ENCODE measurements around the gene RPL13A. TPM values are rescaled to one million over a fixed set of nuclear protein-coding genes. Genes with fewer than 3 reads are reported as not detected.

Gene RPL13A
- total RNA-seq, 2 donors from 2014 or later = 765 to 1,868 TPM

DNA sequence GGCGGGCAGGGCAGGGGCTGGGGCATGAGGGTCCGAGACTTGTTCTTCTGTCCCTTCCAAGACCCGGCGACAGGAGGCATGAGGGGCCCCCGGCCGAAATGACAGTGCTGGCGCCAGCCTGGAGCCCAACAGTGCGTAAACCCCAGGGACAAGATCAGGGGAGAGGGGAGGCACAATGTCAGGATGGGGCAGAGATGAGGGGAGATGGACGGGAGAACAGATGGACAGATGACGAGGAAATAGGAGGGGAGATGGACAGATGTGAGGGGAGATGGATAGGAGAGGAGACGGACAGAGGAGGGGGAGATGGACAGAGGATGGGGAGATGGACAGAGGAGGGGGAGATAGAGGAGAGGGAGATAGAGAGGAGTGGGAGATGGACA lies 12.9 kb upstream of the RPL13A start:
- H3K27me3 ChIP-seq = no peaks in the 10 kb centered on the region
- no peak for DNase-seq (ENCODE audit: low spot score)
- H3K4me1 ChIP-seq = peaks cover 0 to 38% of the 10 kb centered on the region in 2 donors
- peak overlapping the region; percentile 83 to 90 for H3K27ac ChIP-seq
- TF ChIP-seq, protein P1, sequence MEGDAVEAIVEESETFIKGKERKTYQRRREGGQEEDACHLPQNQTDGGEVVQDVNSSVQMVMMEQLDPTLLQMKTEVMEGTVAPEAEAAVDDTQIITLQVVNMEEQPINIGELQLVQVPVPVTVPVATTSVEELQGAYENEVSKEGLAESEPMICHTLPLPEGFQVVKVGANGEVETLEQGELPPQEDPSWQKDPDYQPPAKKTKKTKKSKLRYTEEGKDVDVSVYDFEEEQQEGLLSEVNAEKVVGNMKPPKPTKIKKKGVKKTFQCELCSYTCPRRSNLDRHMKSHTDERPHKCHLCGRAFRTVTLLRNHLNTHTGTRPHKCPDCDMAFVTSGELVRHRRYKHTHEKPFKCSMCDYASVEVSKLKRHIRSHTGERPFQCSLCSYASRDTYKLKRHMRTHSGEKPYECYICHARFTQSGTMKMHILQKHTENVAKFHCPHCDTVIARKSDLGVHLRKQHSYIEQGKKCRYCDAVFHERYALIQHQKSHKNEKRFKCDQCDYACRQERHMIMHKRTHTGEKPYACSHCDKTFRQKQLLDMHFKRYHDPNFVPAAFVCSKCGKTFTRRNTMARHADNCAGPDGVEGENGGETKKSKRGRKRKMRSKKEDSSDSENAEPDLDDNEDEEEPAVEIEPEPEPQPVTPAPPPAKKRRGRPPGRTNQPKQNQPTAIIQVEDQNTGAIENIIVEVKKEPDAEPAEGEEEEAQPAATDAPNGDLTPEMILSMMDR (IDR thresholded peaks at IDR 0.05) = no peak
- H3K9me3 ChIP-seq = no peaks in the 10 kb centered on the region
- no peaks in the 10 kb centered on the region for H3K36me3 ChIP-seq
- H3K4me3 ChIP-seq = peak overlapping the region; percentile 63 to 76

DNA sequence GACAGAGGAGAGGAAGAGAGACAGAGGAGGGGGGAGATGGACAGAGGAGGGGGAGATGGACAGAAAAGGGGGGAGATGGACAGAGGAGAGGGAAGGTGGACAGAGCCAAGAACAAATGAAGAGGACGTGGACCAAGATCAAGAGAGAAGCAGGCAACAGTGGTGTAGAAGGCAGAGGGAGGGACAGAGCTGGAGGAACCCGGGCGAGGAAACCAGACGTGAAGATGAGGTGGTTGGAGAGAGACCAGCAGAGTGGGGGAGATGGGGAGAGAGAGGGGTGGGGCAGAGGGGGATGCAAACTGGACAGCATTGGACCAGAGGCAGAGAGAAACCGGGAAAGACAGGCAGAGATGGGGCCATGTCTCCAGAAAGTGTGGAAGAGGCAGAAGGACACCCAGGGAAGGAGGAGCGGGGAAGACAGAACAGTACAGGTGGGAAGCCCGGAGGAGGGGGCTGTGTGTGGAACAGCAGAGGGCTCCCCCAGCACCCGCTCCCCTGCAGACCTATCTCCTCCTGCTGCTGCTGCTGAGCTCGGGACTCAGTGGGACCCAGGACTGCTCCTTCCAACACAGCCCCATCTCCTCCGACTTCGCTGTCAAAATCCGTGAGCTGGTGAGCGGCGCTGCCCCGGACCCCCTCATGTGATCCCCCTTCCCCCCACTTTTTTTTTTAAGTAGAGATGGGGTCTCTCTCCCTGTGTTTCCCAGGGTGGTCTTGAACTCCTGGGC lies 12.1 kb upstream of the RPL13A start:
- no peaks in the 10 kb centered on the region for H3K9me3 ChIP-seq
- H3K36me3 ChIP-seq = no peaks in the 10 kb centered on the region
- H3K4me3 ChIP-seq = no peak overlapping the region
- peaks cover 0 to 32% of the 10 kb centered on the region in 2 donors for H3K4me1 ChIP-seq
- no peaks in the 10 kb centered on the region for H3K27me3 ChIP-seq
- TF ChIP-seq, protein P1 (IDR thresholded peaks at IDR 0.05) = no peak
- no peak for DNase-seq (ENCODE audit: low spot score)
- peak overlapping the region; percentile 39 to 83 for H3K27ac ChIP-seq

DNA sequence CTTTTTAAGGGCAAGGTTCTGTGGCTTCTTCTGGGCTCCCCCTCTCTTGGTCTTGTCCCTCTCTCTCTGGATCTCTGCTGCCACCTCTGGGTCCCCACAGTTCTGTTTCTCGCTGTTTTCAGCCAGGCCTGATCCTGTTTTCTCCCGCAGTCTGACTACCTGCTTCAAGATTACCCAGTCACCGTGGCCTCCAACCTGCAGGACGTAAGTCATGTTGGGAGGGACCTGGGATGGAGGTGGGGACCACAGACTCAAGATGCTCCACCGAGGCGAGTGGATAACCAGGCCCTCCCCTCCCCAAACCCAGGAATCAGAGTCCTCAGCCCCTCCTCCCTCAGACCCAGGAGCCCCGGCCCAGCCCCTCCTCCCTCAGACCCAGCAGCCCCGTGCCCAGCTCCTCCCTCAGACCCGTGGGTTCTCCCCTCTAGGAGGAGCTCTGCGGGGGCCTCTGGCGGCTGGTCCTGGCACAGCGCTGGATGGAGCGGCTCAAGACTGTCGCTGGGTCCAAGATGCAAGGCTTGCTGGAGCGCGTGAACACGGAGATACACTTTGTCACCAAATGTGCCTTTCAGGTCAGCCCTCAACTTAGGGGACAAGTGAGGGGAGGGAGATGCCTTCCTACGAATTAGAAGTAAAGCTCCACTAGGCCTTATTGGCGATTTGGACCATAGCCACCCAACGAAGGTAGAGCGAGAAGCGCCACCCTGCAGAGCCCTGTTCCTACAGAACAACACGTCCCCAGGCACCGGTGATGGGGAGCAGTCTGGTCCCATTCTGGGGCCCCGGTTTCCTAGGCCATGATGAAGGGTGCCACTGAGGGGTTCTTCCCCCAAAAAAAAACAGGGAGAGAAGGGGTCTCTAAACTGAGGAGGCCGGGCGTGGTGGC lies 11.2 kb upstream of the RPL13A start:
- TF ChIP-seq, protein P1 (IDR thresholded peaks at IDR 0.05) = peak in 1 of 2 donors; percentile 49
- Histone ChIP-seq H3K4me1 (peaks cover 0 to 32% of the 10 kb centered on the region in 2 donors), H3K27ac (peak overlapping the region in 1 of 2 donors; percentile 39), H3K9me3 (no peaks in the 10 kb centered on the region), H3K36me3 (no peaks in the 10 kb centered on the region), H3K4me3 (no peak overlapping the region), H3K27me3 (no peaks in the 10 kb centered on the region)
- no peak for DNase-seq (ENCODE audit: low spot score)

DNA sequence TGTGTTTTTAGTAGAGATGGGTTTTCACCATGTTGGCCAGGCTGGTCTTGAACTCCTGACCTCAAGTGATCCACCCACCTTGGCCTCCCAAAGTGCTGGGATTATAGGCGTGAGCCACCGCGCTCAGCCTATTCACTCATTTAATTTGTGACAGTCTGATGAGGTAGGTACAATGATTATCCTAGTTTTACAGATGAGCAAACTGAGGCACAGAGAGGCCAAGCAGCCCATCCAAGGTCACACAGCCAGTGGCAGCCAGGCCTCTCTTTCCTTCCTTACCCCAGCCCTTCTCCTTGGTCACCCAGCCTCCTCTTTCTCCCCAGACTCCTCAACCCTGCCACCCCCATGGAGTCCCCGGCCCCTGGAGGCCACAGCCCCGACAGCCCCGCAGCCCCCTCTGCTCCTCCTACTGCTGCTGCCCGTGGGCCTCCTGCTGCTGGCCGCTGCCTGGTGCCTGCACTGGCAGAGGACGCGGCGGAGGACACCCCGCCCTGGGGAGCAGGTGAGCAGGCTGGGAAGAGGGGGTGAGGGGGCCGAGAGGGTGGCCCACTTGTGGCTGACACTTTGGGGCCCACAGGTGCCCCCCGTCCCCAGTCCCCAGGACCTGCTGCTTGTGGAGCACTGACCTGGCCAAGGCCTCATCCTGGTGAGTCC lies 7.3 kb upstream of the RPL13A start:
- no peak overlapping the region for H3K27ac ChIP-seq
- TF ChIP-seq, protein P1 (IDR thresholded peaks at IDR 0.05) = no peak
- DNase-seq (ENCODE audit: low spot score) = no peak
- no peaks in the 10 kb centered on the region for H3K36me3 ChIP-seq
- H3K4me3 ChIP-seq = no peak overlapping the region
- no peaks in the 10 kb centered on the region for H3K27me3 ChIP-seq
- no peaks in the 10 kb centered on the region for H3K9me3 ChIP-seq
- peaks cover 0 to 9% of the 10 kb centered on the region in 2 donors for H3K4me1 ChIP-seq

DNA sequence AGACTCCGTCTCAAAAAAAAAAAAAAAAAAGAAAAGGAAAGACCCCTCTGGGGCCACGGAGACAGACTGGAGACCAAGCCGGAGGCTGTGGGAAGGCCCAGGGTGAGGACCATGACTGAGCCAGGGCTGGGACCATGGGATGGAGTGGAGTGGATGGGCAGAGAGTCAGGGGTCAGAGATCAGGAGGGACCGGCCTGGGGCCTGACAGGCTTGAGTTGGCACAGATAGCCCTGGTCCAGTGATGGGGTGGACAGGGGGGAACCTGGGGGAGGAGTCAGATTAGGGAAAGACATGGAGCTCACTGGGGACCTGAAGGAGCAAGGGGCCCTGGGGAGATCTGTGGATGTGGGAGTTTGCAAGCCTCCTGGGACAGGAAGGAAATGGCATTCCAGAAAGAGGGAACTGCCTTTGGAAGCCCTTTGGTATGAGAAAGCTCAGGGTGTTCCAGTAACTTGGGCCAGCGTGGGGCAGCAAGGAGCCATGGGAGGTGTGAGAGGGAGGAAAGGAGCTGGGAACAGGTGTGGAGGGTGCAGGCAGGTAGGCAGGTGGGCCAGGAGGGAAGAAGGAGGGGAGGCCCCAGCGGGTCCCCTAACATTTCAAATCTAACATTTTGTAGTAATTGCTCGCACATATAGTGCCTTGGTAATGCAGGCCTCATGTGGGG lies 6.3 kb upstream of the RPL13A start:
- Histone ChIP-seq H3K27ac (no peak overlapping the region), H3K27me3 (no peaks in the 10 kb centered on the region), H3K36me3 (no peaks in the 10 kb centered on the region), H3K4me3 (no peak overlapping the region), H3K9me3 (no peaks in the 10 kb centered on the region), H3K4me1 (peaks cover 0 to 6% of the 10 kb centered on the region in 2 donors)
- no peak for DNase-seq (ENCODE audit: low spot score)
- TF ChIP-seq, protein P1 (IDR thresholded peaks at IDR 0.05) = no peak

Measured in right atrium auricular region (tissue), 2 donors.